ENCODE measurements around the gene C16orf74. TPM values are rescaled to one million over a fixed set of nuclear protein-coding genes. Genes with fewer than 3 reads are reported as not detected.

The C16orf74 gene
- polyA plus RNA-seq, 1 donor (not counting 4 experiments of a cell fraction or from before 2014, with no cell fraction given) = 35.3 TPM

GRCh38 chr16:85734311-85735017, 16.4 kb downstream of the C16orf74 start:
- FAIRE-seq (no peak), DNase-seq (ENCODE audit: low read depth, low spot score) (no peak)
- no peak overlapping the region for H3K9ac ChIP-seq (ENCODE audit: control insufficient read depth, extremely low read depth, insufficient read depth, low read length)
- H3K4me2 ChIP-seq (ENCODE audit: control insufficient read depth, extremely low read depth, insufficient read depth, low read depth, low read length) = no peak overlapping the region
- dilution Hi-C loops (cut with MboI; ENCODE audit: extremely low pct_ligation_motif_present, low sequenced_read_pairs) = no loop called here
- H3K27ac ChIP-seq (ENCODE audit: control insufficient read depth, insufficient read depth, low read length) = no peak overlapping the region
- no peaks in the 10 kb centered on the region for H3K27me3 ChIP-seq (ENCODE audit: control insufficient read depth, extremely low read depth, insufficient read depth, low read length)
- TF ChIP-seq, protein P1, sequence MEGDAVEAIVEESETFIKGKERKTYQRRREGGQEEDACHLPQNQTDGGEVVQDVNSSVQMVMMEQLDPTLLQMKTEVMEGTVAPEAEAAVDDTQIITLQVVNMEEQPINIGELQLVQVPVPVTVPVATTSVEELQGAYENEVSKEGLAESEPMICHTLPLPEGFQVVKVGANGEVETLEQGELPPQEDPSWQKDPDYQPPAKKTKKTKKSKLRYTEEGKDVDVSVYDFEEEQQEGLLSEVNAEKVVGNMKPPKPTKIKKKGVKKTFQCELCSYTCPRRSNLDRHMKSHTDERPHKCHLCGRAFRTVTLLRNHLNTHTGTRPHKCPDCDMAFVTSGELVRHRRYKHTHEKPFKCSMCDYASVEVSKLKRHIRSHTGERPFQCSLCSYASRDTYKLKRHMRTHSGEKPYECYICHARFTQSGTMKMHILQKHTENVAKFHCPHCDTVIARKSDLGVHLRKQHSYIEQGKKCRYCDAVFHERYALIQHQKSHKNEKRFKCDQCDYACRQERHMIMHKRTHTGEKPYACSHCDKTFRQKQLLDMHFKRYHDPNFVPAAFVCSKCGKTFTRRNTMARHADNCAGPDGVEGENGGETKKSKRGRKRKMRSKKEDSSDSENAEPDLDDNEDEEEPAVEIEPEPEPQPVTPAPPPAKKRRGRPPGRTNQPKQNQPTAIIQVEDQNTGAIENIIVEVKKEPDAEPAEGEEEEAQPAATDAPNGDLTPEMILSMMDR (optimal IDR thresholded peaks at IDR 0.05 in 1 of 3, IDR thresholded peaks at IDR 0.05 in 1 of 3, conservative IDR thresholded peaks at IDR 0.05 in 1 of 3; ENCODE audit: extremely low read depth in 1 of 3, insufficient read depth in 2 of 3, low read length in 3 of 3) = no peak
- no peak for TF ChIP-seq EZH2 (IDR thresholded peaks at IDR 0.05; ENCODE audit: low read length)
- H3K9me1 ChIP-seq (ENCODE audit: control insufficient read depth, extremely low read depth, insufficient read depth, low read length) = no peaks in the 10 kb centered on the region
- H3K36me3 ChIP-seq (ENCODE audit: control insufficient read depth in 2 of 2, extremely low read depth in 1 of 2, insufficient read depth in 2 of 2, low read length in 2 of 2) = peaks cover 54 to 73% of the 10 kb centered on the region in 2 experiments
- H3K4me1 ChIP-seq (ENCODE audit: control insufficient read depth, extremely low read depth, insufficient read depth, low read length) = peaks cover 3% of the 10 kb centered on the region
- H4K20me1 ChIP-seq (ENCODE audit: control insufficient read depth, extremely low read depth, insufficient read depth, low read length) = peaks cover 71% of the 10 kb centered on the region
- H2AFZ ChIP-seq (ENCODE audit: control insufficient read depth, low read length) = no peak overlapping the region
- H3K9me3 ChIP-seq (ENCODE audit: control insufficient read depth, low read depth, low read length) = no peaks in the 10 kb centered on the region
- no peak overlapping the region for H3K4me3 ChIP-seq (ENCODE audit: control insufficient read depth in 2 of 3, extremely low read depth in 1 of 3, insufficient read depth in 2 of 3, low read depth in 1 of 3, low read length in 3 of 3)
- peaks cover 97% of the 10 kb centered on the region for H3K79me2 ChIP-seq (ENCODE audit: control insufficient read depth, insufficient read depth, low read length)

DNA sequence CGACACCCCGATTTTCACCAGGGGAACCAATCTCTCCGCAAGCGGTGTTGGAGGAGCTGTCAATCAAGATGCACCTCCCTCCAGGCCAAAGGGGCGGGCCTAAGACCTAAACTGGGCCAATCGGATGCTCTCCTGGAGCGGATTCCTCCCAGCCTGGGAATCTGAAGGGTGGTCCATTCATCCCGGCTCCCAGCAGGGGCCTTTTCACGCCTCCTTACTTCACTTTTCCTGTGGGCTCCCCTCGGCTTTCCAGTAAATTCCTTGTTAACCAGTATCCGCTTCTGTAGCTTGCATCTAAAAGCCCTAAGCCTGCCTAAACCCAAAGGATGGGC, 17.1 kb downstream of the C16orf74 start:
- no peaks in the 10 kb centered on the region for H3K27me3 ChIP-seq (ENCODE audit: control insufficient read depth, extremely low read depth, insufficient read depth, low read length)
- H3K9me1 ChIP-seq (ENCODE audit: control insufficient read depth, extremely low read depth, insufficient read depth, low read length) = no peaks in the 10 kb centered on the region
- H3K4me1 ChIP-seq (ENCODE audit: control insufficient read depth, extremely low read depth, insufficient read depth, low read length) = peaks cover 3% of the 10 kb centered on the region
- H3K9ac ChIP-seq (ENCODE audit: control insufficient read depth, extremely low read depth, insufficient read depth, low read length) = no peak overlapping the region
- TF ChIP-seq EZH2 (IDR thresholded peaks at IDR 0.05; ENCODE audit: low read length) = no peak
- TF ChIP-seq, protein P1 (optimal IDR thresholded peaks at IDR 0.05 in 1 of 3, IDR thresholded peaks at IDR 0.05 in 1 of 3, conservative IDR thresholded peaks at IDR 0.05 in 1 of 3; ENCODE audit: extremely low read depth in 1 of 3, insufficient read depth in 2 of 3, low read length in 3 of 3) = no peak
- no peak for FAIRE-seq
- H3K4me2 ChIP-seq (ENCODE audit: control insufficient read depth, extremely low read depth, insufficient read depth, low read depth, low read length) = no peak overlapping the region
- peaks cover 70% of the 10 kb centered on the region for H4K20me1 ChIP-seq (ENCODE audit: control insufficient read depth, extremely low read depth, insufficient read depth, low read length)
- H3K9me3 ChIP-seq (ENCODE audit: control insufficient read depth, low read depth, low read length) = no peaks in the 10 kb centered on the region
- no peak overlapping the region for H3K27ac ChIP-seq (ENCODE audit: control insufficient read depth, insufficient read depth, low read length)
- no peak overlapping the region for H2AFZ ChIP-seq (ENCODE audit: control insufficient read depth, low read length)
- H3K4me3 ChIP-seq (ENCODE audit: control insufficient read depth in 2 of 3, extremely low read depth in 1 of 3, insufficient read depth in 2 of 3, low read depth in 1 of 3, low read length in 3 of 3) = no peak overlapping the region
- DNase-seq (ENCODE audit: low read depth, low spot score) = no peak
- H3K79me2 ChIP-seq (ENCODE audit: control insufficient read depth, insufficient read depth, low read length) = peaks cover 97% of the 10 kb centered on the region
- dilution Hi-C loops (cut with MboI; ENCODE audit: extremely low pct_ligation_motif_present, low sequenced_read_pairs) = no loop called here
- H3K36me3 ChIP-seq (ENCODE audit: control insufficient read depth in 2 of 2, extremely low read depth in 1 of 2, insufficient read depth in 2 of 2, low read length in 2 of 2) = peaks cover 52 to 72% of the 10 kb centered on the region in 2 experiments

Measured in keratinocyte (primary cell).